ENCODE measurements around the gene GBX2.

Gene GBX2

DNA sequence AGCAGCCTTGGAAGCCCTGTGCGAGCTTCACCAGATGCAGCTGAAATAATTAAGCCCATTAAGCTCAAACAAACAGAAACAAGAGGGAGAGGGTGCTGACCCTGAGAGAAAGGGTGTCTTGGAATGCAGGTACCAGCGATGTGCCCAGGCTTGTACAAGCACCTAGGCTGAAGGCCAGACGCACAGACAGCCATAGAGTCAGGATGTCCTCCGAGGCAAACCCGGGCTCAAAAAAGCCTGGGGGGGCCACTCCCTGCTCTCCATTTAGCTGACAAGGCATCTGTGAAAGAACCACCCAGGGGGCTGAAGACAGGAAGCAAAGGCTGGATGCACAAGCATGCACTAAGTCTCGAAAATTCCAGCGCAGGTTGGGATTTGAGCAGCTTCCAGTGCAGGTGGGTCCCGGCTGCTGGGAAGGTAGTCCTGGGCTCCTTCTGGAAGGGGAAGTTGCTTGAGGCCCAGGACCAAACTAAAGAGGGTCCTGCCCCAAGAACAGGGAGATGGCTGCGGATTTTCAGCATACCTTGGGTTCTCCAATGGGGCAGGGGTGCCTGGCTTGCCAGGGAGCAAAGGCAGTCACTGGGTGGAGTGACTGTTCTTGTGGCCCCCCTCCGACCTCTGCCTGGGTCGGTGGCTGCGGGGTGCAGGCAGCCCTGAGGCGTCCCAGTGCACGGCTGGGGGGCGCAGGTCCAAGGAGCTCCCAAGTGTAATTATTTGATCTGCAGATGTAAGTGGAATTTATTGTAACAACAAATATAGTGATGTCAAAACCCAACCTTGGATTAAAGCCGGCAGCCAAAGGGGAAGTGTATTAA is 5.9 kb downstream of the GBX2 start:
- no peak for DNase-seq (ENCODE audit: low read depth, low spot score)

DNA sequence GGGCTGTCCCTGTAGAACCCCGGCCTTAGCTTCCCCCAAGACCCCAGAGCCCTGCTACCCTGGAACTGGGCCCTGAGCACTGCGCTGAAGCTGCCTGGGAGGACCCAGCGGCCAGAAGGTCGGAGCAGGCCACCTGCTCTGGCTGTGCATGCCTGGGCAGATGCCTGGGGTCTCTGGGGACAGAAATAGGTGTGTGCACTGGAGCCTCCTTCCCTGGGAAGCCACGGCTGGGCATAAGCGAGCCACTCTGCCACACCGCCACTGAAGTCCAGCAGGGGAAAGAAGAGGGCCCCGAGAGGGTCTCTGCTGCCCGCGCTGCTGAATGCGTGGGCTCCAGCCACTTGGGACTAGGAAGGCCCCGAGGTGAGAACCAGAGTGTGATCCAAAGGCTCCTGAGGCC is 6.7 kb downstream of the GBX2 start:
- no peak for DNase-seq (ENCODE audit: low read depth, low spot score)
- in situ Hi-C loops (cut with HindIII; ENCODE audit: low sequenced_read_pairs) = no loop called here
- H3K4me3 ChIP-seq (ENCODE audit: low read depth, low read length) = no peak overlapping the region
- TF ChIP-seq, protein P1, sequence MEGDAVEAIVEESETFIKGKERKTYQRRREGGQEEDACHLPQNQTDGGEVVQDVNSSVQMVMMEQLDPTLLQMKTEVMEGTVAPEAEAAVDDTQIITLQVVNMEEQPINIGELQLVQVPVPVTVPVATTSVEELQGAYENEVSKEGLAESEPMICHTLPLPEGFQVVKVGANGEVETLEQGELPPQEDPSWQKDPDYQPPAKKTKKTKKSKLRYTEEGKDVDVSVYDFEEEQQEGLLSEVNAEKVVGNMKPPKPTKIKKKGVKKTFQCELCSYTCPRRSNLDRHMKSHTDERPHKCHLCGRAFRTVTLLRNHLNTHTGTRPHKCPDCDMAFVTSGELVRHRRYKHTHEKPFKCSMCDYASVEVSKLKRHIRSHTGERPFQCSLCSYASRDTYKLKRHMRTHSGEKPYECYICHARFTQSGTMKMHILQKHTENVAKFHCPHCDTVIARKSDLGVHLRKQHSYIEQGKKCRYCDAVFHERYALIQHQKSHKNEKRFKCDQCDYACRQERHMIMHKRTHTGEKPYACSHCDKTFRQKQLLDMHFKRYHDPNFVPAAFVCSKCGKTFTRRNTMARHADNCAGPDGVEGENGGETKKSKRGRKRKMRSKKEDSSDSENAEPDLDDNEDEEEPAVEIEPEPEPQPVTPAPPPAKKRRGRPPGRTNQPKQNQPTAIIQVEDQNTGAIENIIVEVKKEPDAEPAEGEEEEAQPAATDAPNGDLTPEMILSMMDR (IDR thresholded peaks at IDR 0.05; ENCODE audit: low read depth, low read length) = no peak

More for the DNA sequence above, 5.9 kb downstream of the GBX2 start:
- in situ Hi-C loops (cut with HindIII; ENCODE audit: low sequenced_read_pairs) = no loop called here
- TF ChIP-seq, protein P1 (IDR thresholded peaks at IDR 0.05; ENCODE audit: low read depth, low read length) = no peak
- H3K4me3 ChIP-seq (ENCODE audit: low read depth, low read length) = no peak overlapping the region

DNA sequence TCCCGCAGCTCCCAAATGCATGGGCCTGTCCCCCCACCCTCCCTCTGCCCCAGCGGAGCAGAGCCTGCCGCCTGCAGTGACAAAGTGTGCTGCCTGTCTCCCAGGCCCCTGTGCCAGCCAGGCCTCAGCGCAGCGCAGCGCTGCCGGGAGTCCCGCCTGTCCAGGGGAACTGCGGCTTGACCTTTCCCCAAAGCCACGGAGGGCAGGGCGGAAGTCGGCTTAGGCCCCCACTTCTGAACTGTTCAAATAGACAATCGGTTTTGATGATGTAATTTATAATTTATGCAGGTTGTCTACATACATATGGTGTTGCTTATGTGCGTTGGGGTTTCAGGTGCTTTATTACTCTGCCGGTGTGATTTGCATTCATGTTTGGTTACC is 7.1 kb downstream of the GBX2 start:
- in situ Hi-C loops (cut with HindIII; ENCODE audit: low sequenced_read_pairs) = no loop called here
- no peak for DNase-seq (ENCODE audit: low read depth, low spot score)
- TF ChIP-seq, protein P1 (IDR thresholded peaks at IDR 0.05; ENCODE audit: low read depth, low read length) = no peak

DNA sequence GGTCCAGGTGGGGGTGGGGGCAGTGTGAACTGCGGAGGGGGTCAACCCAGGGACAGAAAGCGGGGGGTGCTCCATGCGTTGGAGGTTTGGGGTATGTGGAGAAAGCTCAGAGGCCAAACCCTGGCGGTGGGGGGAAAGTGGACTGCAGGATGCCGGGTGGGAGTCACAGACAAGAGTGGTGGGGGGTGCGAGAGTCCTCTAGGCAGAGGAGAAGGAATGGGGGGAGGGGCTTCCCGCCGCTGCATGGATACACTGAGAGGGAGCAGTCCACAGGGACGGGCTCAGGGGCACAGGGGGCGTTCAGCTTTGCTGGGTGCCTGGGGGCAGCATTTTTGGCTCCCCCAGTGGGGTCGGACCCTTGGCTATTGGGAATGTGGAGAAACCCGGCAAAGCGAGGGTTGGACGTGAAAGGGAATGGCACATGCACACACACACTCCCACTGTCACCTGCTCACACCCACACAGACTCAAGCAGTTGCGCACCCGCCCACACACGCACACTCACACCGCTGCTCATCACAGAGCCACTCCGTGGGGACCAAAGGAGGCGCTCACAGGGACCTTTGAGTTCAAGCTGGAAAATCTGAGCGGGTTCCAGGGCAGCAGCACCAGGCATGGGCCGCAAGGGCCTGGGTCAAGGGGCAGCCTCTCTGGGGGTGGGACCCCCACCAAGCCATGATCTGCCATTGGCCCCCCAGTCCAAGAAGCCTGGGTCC is 7.7 kb downstream of the GBX2 start:
- in situ Hi-C loops (cut with HindIII; ENCODE audit: low sequenced_read_pairs) = no loop called here
- H3K4me3 ChIP-seq (ENCODE audit: low read depth, low read length) = no peak overlapping the region
- DNase-seq (ENCODE audit: low read depth, low spot score) = no peak
- TF ChIP-seq, protein P1 (IDR thresholded peaks at IDR 0.05; ENCODE audit: low read depth, low read length) = no peak

More for the DNA sequence above, 7.1 kb downstream of the GBX2 start:
- H3K4me3 ChIP-seq (ENCODE audit: low read depth, low read length) = no peak overlapping the region

DNA sequence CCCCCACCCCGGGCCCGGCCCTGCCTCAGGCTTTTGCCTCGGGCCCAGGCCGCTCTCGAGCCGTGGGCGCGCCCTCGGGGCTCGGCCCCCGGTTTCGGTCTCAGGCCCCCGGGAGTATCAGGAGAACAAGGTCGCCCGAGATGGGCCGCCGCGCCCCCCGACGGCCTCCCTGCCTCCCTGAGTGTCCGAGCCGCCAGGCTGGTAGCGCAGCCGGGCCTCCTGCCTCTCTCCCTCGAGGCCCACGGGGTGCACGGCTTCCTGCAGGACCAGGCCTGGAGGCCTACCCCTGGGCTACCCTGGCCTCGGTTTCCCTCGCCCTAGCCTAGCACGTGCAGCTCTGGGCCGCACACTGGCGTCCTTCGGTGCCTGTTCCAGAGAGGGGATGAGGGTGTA is 8.4 kb downstream of the GBX2 start:
- in situ Hi-C loops (cut with HindIII; ENCODE audit: low sequenced_read_pairs) = no loop called here
- no peak for DNase-seq (ENCODE audit: low read depth, low spot score)
- no peak overlapping the region for H3K4me3 ChIP-seq (ENCODE audit: low read depth, low read length)
- TF ChIP-seq, protein P1 (IDR thresholded peaks at IDR 0.05; ENCODE audit: low read depth, low read length) = no peak

DNA sequence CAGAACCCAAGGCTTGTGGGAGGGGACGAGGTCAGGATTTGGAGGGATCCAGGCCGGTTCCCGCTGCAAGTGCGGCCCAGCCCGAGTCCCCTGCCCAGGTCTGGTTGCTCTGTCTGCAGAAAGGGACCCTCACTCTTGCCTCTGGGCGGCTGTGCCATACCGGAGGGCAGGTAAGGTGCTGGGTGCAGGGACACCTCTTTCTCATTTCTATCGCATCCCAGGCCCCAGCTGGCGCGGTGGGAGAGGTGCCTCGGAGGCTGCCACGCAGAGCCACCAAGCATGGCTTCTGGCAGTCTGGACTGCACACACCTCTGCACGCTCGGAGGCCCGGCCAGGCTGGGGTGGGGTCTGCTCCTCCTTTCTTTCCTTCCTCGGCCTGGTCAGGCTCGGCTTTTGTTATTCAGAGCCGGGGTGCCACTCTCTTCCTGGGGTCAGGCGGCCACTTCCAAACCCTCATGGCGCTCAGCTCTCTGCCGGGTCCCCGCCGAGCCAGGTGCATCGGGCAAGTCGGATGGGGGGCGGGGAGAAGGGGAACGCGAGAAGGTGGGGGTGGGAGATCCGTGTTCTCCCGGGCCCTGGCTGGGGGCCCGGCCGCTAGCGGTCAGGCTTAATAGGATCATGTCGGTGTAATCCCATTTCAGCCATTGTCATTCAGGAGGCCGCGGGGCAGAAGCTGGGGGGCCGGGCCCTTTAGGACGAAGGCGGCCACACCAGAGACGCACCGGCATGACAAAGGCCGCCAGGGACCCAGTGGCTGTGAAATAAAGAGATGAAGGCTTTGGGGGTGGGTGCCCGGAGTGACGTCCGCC is 9.0 kb downstream of the GBX2 start:
- in situ Hi-C loops (cut with HindIII; ENCODE audit: low sequenced_read_pairs) = no loop called here
- no peak overlapping the region for H3K4me3 ChIP-seq (ENCODE audit: low read depth, low read length)
- TF ChIP-seq, protein P1 (IDR thresholded peaks at IDR 0.05; ENCODE audit: low read depth, low read length) = no peak
- no peak for DNase-seq (ENCODE audit: low read depth, low spot score)

All from astrocyte of the spinal cord (primary cell).